C4-2B (cell line): ENCODE results near the gene EARS2.

Source experiments
- CTCF ChIP-seq: fragments of 450-650 bp; conservative IDR thresholded peaks from 2 replicates; pipeline ENCODE4 v1.5.1; 2017; ENCODE audit warnings: mild to moderate bottlenecking
- ZFX ChIP-seq: fragments of 450-650 bp; IDR thresholded peaks from 2 replicates; pipeline ENCODE4 v1.6.1; 2017

- TF ChIP-seq CTCF (no peak), ZFX (no peak)
Measured at GRCh38 chr16:23514381-23515152, 42.6 kb downstream of the EARS2 start.
